Mammary epithelial cell (primary cell): ENCODE data around the gene ISCU.

ENCODE experiments used
- CTCF ChIP-seq, 2 donors: IDR thresholded peaks in 1 of 2; conservative IDR thresholded peaks in 1 of 2; 2 replicates each; pipeline ENCODE4 v1.5.1; 2011 to 2012; ENCODE audit warnings: inconsistent platforms in 2 of 2, low read length in 2 of 2, mild to moderate bottlenecking in 2 of 2, control low read depth in 1 of 2, low read depth in 1 of 2; ENCODE audit not compliant: insufficient read depth in 1 of 2; ENCODE audit errors: extremely low read depth in 1 of 2
- EZH2 ChIP-seq: IDR thresholded peaks from 2 replicates; pipeline ENCODE4 v1.6.1; 2012; ENCODE audit warnings: low read length, inconsistent platforms, borderline replicate concordance

- TF ChIP-seq CTCF (conservative IDR thresholded peaks at IDR 0.05 in 1 of 2, IDR thresholded peaks at IDR 0.05 in 1 of 2; ENCODE audit: extremely low read depth in 1 of 2, insufficient read depth in 1 of 2, low read depth in 1 of 2, low read length in 2 of 2) (peak; percentile 72 to 97), EZH2 (no peak)
These were observed 55.9 kb downstream of the ISCU start for GRCh38 chr12:108618079-108618952.
